Cerebellar cortex (tissue), 1 donor: ENCODE measurements around the gene SEMA3C.
A peak's percentile ranks its signal among the peaks of the same experiment; 100 is the strongest.

Source experiments
- DNase-seq: peaks from one replicate; pipeline ENCODE4 v3.0.0-alpha.2; 2015; ENCODE audit warnings: low spot score

The SEMA3C gene

DNA sequence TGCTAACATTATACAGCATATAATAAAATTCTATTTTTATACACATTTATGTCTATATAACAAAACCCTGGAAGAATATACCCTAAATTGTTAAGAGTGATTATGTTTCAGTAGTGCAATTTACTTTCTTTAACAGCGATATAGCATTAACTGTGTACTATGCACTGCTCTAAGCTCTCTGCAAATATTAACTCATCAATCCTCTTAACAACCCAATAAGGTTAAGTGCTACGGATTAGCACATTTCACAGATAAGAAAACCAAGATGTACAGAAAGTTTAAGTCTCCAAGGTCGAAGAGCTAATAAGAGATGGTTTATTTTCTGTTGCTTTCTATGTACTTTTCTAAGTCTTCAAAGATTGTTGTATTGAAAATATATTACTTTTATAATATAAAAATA lies 95.8 kb downstream of the SEMA3C start:
- no peak for DNase-seq

DNA sequence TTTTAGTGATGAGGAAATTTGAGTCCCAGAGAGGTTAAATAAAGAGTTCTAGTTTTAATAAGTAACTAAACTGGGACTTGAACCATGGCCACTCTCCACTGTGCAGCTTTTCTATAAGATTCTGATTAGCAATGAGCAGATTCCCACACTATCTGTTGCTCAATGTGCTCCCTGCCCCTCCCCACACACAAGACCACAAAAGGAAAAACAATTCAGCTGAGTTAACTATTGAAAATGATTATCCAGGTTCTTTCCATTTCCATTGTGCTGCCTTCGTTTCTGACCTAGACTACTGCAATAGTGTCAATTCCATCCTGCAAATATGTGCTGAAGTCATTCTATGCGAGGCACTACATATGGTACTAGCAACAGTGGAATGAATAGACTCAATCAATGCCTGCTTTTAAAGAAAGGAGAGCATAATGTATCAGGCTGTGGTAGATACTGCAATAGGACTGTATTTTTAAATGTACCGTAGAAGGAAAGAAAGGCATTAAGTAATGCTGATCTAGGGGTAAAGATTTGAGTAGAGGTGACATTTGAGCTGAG lies 97.0 kb downstream of the SEMA3C start:
- no peak for DNase-seq

DNA sequence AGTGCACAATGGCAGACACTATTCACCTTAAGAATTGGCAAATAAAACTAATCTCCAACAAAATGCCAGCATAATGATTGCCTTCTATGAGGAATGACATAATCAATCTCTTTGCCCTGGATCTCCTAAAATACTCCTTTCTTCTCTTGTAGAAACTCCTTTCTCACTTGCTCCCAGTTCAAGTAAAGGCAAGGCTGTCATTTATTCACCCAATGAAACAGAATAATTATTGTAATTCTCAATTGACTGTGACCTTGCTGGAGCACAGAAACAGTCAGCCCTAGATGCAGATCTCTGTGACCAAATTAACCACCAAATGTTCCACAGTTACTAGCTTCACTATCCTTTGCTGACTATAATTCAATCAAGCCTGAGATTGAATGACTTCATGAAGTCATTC lies 99.3 kb downstream of the SEMA3C start:
- no peak for DNase-seq

DNA sequence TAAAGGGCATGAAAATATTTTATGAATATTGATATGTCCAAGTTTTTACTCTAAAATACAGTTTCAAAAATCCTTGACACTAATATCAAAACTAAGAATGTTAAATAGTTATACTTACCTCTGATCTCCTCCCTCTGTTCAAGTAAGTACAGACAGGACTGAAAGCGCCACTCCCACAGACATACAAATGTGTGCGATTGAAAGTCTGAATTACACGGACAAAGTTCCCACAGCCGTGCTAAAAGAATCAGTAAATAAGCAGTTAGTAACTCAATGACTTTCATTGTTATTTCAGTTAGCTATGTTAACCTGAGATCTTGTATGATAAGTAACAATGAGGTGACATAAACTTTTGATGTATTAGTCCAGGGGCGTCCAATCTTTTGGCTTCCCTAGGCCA lies 100.7 kb downstream of the SEMA3C start:
- DNase-seq = no peak

DNA sequence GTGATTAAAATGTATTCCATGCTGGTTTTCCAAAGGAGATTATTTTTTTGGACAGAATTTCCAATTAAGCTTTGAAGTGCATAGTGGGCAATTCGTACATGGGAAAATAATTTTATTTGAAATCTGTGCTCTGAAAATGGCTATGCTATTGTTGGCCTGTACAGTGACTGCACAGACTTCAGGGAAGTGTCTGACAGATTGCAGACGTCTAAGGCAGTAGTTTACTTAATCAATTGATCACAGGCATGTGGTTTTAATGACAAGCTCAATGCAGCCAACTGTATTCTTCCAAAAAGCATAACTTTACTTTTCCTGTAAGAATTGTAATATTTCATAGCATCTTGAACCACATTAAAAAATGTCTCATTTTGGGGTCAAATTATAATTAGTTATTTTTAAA lies 102.0 kb downstream of the SEMA3C start:
- DNase-seq = no peak

DNA sequence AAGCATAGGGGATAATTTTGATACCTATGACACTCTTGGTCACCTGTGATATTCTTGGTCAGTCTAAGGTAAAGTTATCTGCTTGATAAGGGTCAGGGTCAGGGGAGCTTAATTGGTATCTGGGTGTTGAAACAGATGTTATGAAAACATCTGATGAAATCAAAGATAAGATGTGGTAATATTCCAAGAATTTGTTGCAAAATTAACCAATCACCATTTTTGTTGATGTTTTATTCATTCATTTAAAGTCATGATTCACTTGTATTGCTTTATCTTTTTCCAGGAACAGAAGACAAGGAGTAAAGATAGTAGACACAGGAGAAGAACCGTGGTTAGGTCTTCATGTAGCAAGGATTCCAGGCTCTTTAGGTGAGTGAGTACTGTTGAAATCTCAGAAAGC lies 103.1 kb downstream of the SEMA3C start:
- no peak for DNase-seq

DNA sequence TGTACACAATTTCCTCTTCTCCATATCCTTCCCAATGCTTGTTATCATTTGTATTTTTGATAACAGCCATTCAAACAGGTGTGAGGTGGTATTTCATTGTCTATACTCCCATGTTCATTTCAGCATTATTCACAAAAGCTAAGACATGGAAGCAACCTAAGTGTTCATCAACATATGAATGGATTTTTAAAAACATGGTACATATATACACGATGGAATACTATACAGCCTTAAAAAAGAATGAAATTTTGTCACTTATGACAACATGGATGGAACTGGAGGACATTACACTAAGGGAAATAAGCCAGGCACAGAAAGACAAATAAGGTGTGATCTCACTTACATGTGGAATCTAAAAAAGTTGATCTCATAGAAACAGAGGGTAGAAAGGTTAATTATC lies 109.3 kb downstream of the SEMA3C start:
- no peak for DNase-seq

DNA sequence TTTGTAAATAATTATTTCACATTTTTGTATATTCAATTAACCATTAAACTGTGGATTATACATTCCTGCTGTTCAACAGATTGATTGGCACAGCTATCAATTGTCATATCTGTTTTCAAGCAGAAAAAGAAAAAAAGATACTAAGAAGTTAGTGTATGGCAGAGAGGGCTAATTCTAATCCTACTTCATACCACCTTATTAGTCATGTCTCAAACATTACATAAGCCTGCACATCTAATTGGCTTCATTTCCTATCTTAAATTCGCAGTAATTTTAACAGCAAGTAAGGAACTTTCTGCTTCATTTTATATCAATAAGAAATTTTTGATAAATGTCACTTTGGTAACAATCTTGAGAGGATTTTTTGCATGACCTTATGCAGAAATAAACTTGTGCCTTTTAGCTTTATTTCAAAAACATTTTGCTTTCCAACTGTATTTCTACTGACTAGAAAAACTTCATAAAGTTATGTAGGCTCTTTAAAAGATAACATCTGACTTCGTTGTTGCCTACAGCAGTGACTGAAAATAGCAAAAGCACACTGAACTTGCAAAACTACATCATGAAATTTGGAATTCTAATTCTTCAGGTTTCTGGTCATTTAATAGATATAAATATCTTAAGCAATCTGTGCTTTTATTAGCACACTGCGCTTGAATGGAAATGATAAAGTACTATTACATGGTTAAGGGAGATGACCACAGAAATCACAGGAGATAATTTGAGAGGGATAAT lies 111.5 kb downstream of the SEMA3C start:
- DNase-seq = no peak

DNA sequence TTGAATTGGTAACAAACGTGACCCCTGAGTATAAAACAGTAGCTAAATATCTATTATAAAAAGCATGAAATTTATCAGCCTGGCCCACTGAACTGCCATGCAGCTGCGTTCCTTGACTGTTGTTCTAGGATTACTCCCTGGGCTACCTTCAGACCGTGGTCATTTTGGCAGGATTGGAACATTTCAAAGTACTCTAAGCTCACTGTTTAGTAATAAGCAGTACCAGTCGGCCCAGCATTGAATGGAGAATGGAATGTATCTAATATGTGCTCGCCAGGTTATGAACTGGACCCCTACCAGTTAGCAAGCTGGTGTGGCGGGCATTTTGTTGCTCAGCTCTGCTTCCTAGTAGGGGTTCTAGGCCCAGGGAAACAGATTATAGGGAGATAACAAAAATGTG lies 112.2 kb downstream of the SEMA3C start:
- DNase-seq = peak; percentile 7

DNA sequence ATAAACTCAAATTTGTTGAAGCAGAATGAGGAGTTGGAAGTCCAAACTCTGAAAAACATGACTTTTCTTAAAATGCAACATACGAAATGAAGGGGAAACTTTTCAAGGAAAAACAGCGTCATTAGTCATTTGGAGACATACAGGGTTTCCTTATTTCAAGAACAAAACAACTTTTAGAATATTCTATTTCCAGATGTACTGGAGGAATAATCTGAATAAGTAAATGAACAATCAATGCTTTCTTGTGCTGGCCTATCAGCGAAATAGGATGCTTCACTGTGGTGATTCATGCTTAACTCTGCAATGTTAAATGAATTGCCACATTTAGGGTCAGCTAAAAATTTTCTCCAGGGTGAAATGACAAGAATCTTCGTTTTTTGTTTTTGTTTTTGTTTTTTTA lies 114.3 kb downstream of the SEMA3C start:
- no peak for DNase-seq

DNA sequence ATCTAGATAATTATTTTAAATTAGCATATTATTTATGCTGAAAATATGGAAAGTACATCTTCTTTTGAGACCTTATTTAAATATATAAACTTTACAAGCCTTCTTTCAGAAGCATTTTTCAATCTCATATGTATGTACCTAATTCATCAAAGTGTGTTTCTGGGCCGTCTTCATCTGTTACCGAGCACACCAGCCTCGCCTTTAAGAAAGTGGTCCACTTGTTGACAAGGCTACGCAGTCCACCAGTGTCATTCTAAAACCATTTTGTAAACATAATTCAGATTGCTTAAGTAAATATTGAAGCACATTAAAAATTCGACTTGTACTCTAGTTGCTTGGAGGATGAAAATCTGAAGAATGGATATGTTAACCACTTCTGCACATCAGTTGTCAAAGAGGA lies 116.3 kb downstream of the SEMA3C start:
- no peak for DNase-seq

DNA sequence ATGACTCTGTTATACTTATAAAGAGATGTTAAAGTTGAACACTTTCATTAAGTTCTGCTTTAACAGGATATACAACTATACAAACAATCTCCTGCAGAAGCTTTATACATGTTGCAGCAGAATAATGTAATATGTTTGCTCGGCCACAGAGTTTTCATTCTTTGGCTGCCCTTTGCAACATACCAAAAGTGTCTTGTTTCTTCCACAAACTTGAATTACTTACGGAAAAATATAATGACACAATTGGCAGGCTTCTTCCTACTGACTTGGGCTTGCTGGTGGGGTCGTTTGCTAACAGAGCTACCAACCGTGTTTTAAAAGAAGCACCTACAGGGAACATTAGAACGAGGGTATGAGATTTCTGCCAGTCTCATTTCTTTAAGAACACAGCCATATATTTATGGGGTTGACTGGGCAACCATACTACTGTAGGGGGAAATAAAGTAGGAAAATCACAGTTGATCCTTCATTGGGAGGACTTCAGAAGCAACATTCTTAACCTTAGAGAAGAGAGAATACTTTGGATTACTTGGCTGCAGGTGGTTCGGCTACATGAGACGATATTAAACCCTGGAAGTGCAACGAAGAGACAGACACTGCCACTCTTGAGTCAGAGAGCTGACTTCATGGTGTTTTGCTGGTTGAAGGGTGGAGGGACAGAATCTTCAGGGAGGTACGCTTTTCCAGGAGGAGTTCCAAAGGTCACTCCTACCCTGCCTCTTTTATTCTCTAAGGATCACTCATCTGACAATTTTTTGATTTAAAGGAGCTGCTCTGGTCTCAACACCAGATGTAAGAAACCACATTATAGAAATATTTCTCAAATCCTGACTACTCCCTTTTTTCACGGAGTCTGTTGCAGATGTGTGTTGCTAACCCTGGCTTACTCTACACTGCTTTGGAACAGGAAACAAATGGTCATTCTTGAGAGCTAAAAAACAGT lies 123.9 kb downstream of the SEMA3C start:
- DNase-seq = no peak

DNA sequence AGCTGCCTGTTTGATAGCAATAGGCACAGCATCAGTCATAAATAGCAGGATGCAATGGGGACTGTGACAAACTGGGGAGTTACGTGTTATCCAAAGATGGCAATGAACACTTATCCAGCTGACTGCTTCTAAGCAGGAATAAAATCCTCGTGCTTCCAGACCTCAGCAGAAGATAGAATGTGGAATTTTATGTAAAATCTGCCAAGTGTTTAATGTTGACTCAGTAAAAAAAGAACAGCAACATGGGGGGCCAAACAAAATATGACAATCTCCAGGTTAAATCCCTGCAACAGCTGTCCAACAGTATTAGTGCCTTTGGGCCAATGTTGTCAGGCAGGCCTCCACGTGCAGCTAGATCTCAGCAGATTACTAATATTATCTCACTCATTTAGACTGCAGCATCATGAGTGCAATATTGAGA lies 127.3 kb downstream of the SEMA3C start:
- no peak for DNase-seq

DNA sequence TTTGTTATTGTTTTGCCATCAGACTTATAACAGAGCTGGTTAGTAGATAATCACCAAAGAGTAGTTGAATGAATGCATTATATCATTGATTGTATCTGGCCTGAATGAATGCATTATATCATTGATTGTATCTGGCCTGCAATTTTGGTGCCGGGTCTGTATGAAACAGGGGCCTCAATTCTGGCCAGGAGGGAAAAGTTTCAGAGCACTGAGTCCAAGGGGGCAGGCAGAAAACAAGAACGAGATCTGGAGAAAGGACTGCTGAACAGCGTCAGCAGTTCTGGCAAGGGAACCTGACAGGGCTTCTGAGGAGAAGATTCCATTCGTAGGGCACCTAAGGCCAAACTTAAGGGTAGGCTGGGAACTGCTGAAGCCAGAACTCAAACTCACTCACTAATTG lies 128.0 kb downstream of the SEMA3C start:
- no peak for DNase-seq

DNA sequence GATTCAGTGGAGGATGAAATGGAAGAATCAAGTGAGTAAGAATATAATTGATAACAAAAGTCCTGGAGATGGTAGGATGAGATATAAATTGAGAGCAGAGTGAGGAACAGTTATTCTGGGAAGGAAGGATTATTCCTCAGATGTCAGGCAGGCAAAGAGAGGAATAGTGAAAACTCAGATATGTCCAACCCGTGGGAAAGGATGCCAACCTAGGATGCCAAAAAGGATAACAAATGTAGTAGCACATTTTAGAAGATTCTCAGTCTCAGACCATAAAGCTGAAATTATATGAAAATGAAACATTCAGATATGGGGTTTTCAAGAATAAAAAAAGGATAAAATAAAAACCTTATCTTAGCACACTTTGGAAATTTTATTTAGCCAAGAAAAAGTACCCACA lies 131.1 kb downstream of the SEMA3C start:
- no peak for DNase-seq

DNA sequence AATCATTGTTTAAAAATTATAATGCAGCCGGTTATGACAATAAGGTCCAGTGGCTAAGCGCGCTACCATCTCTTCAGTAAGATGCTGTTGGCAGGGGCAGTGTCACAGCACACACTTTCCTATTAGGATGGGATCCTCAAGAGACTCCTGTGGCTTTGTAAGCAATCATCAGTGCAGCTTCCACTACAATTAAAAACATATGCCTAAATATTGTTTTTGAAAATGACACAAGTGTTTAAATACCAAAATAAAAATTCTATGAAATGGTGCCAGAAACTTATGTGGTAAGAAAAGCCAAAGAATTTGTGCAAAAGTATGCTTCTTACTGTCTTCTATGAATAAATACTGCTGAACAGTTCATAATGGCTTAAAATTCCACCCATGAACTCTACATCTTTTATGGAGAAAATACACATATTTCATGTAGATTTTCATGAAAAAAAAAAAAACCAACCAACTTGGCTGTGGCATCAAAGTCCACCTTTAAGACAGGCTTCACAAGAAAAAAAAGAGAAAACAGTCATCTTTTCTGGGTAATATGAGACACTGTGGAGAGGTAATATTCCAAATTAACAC lies 132.8 kb downstream of the SEMA3C start:
- no peak for DNase-seq

DNA sequence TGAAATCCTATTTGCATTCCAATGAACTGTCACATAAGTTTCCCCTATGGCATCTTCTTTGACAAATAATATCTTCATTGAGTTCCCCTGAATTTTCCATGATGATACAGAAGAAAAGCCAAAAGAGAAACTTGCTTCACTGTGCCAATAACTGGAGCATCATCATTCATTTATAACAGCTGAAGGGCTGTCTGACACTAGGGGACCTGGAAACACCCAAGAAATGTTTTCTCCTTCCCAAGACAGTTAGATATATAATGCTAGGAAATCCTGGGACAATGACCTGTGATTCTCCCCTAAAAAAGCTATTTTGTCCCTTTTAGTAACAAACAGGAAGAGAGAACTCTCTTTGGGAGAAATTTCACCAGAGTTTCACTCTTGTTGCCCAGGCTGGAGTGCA lies 133.6 kb downstream of the SEMA3C start:
- DNase-seq = no peak

DNA sequence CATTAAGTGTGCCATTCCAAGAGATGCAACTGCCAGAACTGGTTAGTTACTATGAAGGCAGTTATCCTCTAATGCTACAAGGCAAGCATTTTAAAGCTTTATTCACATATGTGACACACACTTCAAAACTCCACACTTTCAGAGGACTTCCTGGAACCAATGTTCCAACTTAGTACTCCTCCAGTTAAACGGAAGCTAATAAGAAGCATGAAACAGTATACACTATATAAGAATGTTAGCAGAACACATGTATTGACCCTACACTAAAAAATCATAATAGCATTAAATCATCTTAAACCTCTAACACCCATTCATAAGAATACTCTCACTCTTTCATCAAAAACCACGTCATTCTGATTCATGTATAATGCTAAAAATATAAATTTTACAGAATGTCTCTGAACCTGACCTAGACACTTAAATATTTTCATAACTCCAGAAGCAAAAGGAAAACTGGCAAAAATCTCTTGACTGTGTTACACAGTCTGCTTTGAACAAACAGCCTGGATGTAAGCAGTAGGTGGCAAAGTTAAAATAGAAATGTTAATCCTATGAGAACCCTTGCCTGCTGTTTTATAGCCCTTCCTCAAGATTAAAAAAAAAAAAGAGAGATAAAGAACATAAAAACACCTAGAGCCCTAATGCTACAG lies 135.0 kb downstream of the SEMA3C start:
- no peak for DNase-seq

DNA sequence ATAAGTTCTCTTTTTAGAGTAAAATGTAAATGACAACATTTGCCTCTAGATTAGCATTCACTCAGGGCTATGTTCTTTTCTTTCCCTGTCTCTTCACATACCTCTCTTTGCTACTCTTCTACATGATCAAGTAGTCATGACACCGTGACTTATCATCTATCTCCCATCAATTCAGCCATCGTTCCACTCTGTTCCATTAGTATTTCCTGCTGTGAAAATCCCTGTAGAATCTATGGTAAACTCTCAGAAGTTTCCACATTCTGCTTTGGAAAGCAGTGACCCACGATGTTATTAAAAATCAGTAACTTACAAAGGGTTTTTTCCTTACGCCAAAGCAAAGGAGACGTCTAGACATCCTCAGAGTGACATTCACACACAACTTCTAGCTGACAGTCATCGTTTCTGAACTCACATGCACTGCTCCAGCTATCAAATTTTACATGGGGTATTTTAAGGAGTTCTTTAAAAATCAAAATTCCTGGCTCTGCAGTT lies 135.6 kb downstream of the SEMA3C start:
- DNase-seq = no peak

DNA sequence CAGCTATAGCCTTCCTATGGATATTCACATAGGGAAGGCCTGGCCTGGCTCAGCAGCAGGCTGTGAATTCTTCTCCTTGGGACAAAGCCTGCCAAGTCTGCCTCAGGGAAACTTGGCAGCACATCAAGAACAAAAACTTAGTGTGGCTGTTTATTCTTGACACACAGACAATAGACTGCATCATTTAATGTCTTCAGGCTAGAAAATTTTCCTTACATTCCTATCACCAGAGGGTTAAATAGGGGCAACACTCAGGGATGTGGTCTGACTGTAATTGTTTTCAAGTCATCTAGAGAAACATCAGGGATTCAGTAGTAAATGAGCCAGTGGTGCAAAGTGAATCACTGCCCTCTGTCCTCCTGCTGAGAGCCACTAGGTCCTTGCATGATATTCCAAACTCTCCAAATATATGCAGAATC lies 137.3 kb downstream of the SEMA3C start:
- DNase-seq = peak; percentile 36

DNA sequence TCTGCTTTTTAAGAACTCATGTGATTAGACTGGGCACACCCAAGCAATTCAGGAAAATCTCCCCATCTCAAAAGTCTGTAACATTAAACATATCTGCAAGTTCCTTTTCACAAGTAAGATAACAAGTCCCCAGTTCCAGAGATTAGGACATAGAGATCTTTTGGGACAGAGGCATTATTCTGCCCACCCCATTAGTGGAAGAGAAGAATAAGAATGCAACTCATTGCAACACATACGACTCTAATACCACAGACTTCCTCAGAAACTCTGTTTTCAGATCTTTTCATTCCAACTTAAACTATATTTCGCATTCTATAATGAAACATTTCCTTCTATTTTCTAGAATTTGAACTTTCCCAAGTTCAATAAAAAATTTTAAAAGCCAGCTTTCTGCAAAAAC lies 137.7 kb downstream of the SEMA3C start:
- DNase-seq = no peak

DNA sequence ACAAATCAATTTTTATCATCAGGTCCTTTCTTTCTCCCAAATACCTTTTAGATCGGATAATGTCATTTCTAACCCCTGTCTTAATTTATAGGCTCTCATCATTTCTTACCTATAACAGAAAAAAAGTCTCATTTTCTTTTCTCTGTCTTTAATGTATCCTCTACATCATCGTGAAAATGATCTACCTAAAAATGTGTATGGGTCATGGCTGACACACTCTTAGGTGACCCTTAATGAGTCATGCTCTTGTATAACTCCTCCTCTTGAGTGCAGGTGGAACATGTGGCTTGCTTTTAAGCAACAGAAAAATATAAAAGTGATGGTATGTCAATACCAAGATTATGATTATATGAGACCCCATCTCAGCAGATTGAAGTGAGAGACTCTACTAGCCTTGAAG lies 139.4 kb downstream of the SEMA3C start:
- DNase-seq = no peak
